ENCODE results near the gene EXOC3.
"Not testable (repeated sequence)": the region's sequence is repeated elsewhere in the genome, so short reads cannot be mapped to it uniquely, and the experiment has no call there.

Gene EXOC3

DNA sequence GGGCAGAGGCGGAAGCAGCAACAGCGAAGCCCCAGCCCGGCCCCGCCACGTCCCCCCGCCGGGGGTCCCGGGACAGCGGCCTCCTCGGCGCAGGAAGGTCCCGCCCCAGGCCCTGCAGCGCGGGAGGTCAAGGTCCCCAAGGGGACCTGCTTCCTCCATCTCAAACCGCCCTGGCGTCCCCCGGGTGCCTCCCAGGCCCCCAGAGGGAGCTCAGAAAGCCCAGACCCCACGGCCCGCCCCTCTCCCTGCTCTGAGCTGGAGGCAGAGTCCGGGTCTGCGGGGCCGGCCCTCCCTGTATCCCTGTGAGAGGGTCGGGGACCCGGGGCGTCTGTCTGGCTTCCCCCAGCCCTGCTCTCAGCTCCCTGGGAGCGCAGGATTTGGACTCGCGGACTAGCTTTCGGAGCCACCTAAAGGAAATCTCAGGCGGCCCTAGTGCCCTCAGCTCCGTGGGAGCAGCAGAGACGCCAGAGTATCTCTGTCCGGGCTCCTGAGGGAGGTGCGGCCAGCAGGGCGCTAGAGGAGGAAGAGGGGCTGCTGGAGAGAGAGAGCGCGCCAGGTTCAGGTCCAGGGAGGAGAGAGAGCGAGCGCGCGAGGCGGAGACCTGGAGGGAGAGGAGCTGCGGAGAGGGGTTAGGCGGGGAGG lies 30.7 kb downstream of the EXOC3 start:
- no peak for DNase-seq (ENCODE audit: low spot score)

DNA sequence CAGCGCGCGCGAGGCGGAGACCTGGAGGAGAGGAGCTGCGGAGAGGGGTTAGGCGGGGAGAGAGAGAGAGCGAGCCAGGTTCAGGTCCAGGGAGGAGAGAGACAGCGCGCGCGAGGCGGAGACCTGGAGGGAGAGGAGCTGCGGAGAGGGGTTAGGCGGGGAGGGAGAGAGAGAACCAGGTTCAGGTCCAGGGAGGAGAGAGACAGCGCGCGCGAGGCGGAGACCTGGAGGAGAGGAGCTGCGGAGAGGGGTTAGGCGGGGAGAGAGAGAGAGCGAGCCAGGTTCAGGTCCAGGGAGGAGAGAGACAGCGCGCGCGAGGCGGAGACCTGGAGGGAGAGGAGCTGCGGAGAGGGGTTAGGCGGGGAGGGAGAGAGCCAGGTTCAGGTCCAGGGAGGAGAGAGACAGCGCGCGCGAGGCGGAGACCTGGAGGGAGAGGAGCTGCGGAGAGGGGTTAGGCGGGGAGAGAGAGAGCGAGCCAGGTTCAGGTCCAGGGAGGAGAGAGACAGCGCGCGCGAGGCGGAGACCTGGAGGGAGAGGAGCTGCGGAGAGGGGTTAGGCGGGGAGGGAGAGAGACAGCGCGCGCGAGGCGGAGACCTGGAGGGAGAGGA lies 31.4 kb downstream of the EXOC3 start:
- DNase-seq (ENCODE audit: low spot score): not testable (repeated sequence)

GRCh38 chr5:474840-475661 lies 32.1 kb downstream of the EXOC3 start:
- DNase-seq (ENCODE audit: low spot score): no peak

- no peak for DNase-seq (ENCODE audit: low spot score)
Measured at GRCh38 chr5:475704-476101, 32.7 kb downstream of the EXOC3 start.

- DNase-seq (ENCODE audit: low spot score): no peak
Measured at GRCh38 chr5:476102-476813, 33.3 kb downstream of the EXOC3 start.

GRCh38 chr5:476814-477175 lies 33.8 kb downstream of the EXOC3 start:
- no peak for DNase-seq (ENCODE audit: low spot score)

DNA sequence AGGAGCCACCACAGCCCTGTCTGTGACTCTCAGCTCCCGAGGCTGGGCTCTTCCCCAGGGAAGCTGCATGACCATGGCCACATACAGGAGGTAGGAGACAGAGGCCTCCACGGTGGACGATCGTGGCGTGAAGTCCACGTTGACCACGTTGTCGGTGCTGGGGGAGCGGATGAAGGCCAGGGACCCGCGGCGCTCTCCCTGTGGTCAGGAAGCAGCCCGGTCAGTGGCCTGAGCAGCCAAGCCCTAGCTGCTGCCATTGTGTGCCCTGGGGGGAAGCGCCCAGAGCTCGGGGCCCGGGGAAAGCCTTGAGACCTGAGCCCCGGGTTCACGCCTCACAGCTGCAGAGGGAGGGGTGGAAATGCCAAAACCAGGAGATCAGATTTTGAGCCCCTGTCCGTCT lies 34.3 kb downstream of the EXOC3 start:
- DNase-seq (ENCODE audit: low spot score): no peak

GRCh38 chr5:477871-478270 lies 34.9 kb downstream of the EXOC3 start:
- DNase-seq (ENCODE audit: low spot score): no peak

DNA sequence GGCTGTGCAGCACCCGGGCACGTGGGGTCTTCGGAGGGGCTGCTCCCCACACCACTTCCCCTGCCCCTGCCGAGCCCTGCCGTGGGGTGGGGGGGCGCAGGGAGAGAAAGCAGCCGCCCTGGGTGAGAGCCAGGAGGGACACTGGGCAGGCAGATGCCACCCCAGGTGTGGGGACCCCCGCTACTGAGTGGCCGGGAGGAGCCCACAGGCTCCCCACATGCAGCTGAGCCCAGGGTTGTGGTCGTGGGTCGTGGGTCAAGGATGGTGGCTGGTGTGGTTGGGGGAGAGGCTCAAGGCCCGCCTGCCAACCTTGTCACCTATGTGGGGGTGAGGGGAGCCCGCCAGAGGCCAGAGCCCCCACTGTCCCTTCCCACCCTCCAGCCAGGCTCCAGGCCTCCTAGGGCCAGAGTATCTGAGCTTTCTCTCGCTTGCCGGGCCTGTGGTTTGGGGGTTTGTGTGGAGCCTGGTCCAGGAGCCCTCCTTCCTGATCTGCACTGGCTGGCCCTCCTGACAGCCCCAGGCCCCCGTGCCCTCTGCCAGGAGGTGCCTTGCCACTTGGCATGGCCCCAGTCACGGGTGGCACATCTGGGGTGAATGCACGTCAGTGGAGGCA lies 35.5 kb downstream of the EXOC3 start:
- DNase-seq (ENCODE audit: low spot score): no peak

- DNase-seq (ENCODE audit: low spot score): no peak
Measured at GRCh38 chr5:478982-479535, 36.1 kb downstream of the EXOC3 start.

DNA sequence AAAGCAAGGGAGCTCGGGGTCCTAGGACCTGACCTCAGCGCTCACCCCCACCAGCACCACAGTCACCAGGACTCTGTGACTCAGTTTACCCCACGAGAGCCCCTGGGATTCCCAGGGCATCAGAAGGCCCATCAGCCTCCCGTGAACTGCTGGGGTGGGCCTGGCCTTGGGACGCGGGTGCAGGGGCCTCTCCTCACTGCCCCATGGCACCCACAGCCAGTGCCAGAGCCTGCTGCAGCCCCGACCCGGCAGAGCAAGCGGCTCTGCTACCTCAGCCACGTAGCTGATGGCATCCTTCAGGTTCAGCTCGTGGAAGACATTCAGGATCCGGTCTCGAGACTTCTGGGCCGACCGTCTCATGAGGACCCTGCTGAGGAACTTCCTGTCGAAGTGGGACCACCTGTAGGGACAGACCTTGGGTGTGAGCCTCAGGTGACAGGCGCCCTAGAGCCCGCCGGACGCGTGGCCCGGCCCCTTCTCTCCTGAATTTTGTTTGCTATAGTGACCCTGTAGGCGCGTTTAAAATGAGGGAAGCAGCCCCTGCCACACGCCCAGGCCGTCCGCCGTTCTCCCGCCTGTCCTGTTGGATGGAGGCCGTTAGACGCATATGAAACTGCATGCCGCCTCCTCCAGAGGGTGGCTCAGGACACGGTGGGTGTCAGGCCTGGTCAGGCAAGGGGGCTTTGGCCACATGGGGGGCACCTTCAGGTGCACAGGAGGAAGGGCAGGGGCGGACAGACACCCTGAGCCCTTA lies 36.8 kb downstream of the EXOC3 start:
- no peak for DNase-seq (ENCODE audit: low spot score)

- DNase-seq (ENCODE audit: low spot score): no peak
Measured at GRCh38 chr5:481347-481746, 38.4 kb downstream of the EXOC3 start.

GRCh38 chr5:482021-482420 lies 39.0 kb downstream of the EXOC3 start:
- DNase-seq (ENCODE audit: low spot score): no peak

GRCh38 chr5:482506-482905 lies 39.5 kb downstream of the EXOC3 start:
- DNase-seq (ENCODE audit: low spot score): no peak

GRCh38 chr5:483011-483410 lies 40.0 kb downstream of the EXOC3 start:
- DNase-seq (ENCODE audit: low spot score): no peak

- DNase-seq (ENCODE audit: low spot score): no peak
Measured at GRCh38 chr5:483434-484140, 40.6 kb downstream of the EXOC3 start.

DNA sequence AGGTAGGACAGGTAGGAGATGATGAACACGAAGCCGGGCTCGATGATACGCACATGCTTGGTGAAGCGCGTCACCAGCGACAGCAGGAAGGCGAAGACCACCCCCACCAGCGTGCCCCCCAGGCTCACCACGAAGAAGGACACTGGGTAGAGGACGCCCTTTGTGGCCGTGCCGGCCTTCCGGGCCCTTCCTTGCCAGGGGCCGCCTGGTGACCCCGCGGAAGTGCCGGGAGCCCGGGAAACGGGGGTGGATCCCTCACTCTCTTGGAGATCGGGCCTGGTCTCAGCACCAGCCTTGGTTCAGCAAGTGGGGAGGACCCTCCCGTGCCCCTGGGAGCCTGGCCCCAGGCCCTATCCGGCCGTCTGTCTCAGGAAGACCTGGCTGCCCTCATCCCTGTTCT lies 41.6 kb downstream of the EXOC3 start:
- DNase-seq (ENCODE audit: low spot score): no peak

DNA sequence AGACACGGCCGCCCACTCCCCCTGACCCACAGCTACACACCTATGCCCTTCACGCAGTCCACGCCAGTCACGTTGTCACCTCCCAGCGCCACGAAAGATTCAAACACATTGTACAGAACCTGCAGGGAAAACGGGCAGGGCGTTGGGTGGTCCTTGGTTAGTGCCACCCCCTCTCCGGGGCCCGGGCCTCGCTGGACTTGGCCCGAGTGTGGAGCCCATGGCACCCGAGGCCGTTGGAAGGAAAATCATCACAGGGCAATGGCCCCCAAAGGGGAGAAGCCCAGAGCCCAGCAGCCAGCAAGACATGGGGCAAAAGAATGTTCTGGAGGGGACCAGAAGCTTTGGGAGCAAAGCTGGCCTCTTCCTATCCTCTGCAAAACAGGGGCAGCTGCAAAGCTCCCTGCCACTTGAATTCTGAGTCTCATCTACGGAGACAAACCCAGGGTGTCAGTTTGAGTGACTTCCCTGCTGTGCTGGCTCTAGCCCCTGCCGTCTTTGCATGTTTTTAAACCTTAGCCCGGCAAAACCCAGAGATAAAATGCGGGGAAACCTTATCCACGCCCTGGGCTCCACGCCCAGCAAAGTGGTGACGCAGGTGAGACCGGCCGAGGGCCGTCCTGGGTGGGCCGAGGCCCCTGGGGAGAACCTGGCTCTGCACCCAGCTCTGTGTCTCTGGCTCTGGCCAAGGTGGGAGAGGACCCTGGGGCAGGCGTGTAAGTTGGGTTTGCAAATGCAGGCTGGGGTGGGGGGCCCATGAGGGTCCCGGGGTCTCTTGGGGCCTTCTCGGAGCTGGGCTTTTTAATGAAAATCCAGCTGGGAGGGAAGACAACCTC lies 42.4 kb downstream of the EXOC3 start:
- DNase-seq (ENCODE audit: low spot score): no peak

GRCh38 chr5:485946-486491 lies 43.0 kb downstream of the EXOC3 start:
- no peak for DNase-seq (ENCODE audit: low spot score)
